A549 (cell line): Measurements from ENCODE around the gene TSKS.

Experiments used
- BHLHE40 ChIP-seq: IDR thresholded peaks from 2 replicates; pipeline ENCODE4 v1.6.1; 2012; ENCODE audit warnings: low read depth, low read length, inconsistent platforms
- NR3C1 ChIP-seq: fragments of >200 bp; sonication (Bioruptor Twin); formaldehyde crosslinking; IDR thresholded peaks from 3 replicates; pipeline ENCODE4 v1.6.1; 2017
- POLR2A ChIP-seq: IDR thresholded peaks from 2 replicates; pipeline ENCODE4 v1.6.1; 2012; ENCODE audit warnings: mild to moderate bottlenecking, low read length
- RAD21 ChIP-seq, 2 experiments: fragments of >200 bp in 1 of 2; sonication (Bioruptor Twin) in 1 of 2; formaldehyde crosslinking in 1 of 2; IDR thresholded peaks in 1 of 2; conservative IDR thresholded peaks in 1 of 2; 2 replicates in 1 of 2; 3 replicates in 1 of 2; pipeline ENCODE4 v1.6.1; 2012 to 2018; ENCODE audit warnings: inconsistent platforms in 1 of 2
- TF ChIP-seq, protein P1 (sequence below): fragments of >200 bp; sonication (Bioruptor Twin); formaldehyde crosslinking; IDR thresholded peaks from 3 replicates; pipeline ENCODE4 v1.5.1; 2016
- TF ChIP-seq, protein P2 (sequence below): fragments of 150-350 bp; IDR thresholded peaks from 2 replicates; pipeline ENCODE4 v1.6.1; 2014; ENCODE audit warnings: low read depth, mild to moderate bottlenecking, low read length
- TF ChIP-seq, protein P3 (sequence below): IDR thresholded peaks from 2 replicates; pipeline ENCODE4 v1.6.1; 2012
- TF ChIP-seq, protein P4 (sequence below): fragments of 200-600 bp; sonication (generic); IDR thresholded peaks from 2 replicates; pipeline ENCODE4 v1.6.1; 2016; ENCODE audit warnings: antibody characterized with exemption, mild to moderate bottlenecking, moderate library complexity

DNA sequence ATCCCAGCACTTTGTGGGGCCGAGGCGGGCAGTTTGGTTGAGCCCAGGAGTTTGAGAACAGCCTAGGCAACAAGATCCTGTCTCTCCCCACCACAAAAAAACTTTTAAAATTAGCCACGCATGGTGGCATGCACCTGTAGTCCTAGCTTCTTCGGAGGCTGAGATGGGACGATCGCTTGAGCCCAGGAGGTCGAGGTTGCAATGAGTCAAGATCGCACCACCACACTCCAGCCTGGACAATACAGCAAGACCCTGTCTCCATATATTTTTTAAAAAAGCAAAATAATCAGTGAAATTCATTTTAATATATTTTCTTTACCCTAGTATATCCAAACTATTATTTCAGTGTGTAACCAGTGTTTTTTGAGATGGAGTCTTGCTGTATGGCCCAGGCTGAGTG, 11.9 kb upstream of the TSKS start:
- TF ChIP-seq, protein P1, sequence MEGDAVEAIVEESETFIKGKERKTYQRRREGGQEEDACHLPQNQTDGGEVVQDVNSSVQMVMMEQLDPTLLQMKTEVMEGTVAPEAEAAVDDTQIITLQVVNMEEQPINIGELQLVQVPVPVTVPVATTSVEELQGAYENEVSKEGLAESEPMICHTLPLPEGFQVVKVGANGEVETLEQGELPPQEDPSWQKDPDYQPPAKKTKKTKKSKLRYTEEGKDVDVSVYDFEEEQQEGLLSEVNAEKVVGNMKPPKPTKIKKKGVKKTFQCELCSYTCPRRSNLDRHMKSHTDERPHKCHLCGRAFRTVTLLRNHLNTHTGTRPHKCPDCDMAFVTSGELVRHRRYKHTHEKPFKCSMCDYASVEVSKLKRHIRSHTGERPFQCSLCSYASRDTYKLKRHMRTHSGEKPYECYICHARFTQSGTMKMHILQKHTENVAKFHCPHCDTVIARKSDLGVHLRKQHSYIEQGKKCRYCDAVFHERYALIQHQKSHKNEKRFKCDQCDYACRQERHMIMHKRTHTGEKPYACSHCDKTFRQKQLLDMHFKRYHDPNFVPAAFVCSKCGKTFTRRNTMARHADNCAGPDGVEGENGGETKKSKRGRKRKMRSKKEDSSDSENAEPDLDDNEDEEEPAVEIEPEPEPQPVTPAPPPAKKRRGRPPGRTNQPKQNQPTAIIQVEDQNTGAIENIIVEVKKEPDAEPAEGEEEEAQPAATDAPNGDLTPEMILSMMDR = no peak
- TF ChIP-seq NR3C1 (no peak), POLR2A (no peak), RAD21 (conservative IDR thresholded peaks at IDR 0.05 in 1 of 2, IDR thresholded peaks at IDR 0.05 in 1 of 2) (no peak), BHLHE40 (no peak)
- TF ChIP-seq, protein P2, sequence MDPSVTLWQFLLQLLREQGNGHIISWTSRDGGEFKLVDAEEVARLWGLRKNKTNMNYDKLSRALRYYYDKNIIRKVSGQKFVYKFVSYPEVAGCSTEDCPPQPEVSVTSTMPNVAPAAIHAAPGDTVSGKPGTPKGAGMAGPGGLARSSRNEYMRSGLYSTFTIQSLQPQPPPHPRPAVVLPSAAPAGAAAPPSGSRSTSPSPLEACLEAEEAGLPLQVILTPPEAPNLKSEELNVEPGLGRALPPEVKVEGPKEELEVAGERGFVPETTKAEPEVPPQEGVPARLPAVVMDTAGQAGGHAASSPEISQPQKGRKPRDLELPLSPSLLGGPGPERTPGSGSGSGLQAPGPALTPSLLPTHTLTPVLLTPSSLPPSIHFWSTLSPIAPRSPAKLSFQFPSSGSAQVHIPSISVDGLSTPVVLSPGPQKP = no peak
- TF ChIP-seq, protein P3, sequence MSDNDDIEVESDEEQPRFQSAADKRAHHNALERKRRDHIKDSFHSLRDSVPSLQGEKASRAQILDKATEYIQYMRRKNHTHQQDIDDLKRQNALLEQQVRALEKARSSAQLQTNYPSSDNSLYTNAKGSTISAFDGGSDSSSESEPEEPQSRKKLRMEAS = no peak
- TF ChIP-seq, protein P4, sequence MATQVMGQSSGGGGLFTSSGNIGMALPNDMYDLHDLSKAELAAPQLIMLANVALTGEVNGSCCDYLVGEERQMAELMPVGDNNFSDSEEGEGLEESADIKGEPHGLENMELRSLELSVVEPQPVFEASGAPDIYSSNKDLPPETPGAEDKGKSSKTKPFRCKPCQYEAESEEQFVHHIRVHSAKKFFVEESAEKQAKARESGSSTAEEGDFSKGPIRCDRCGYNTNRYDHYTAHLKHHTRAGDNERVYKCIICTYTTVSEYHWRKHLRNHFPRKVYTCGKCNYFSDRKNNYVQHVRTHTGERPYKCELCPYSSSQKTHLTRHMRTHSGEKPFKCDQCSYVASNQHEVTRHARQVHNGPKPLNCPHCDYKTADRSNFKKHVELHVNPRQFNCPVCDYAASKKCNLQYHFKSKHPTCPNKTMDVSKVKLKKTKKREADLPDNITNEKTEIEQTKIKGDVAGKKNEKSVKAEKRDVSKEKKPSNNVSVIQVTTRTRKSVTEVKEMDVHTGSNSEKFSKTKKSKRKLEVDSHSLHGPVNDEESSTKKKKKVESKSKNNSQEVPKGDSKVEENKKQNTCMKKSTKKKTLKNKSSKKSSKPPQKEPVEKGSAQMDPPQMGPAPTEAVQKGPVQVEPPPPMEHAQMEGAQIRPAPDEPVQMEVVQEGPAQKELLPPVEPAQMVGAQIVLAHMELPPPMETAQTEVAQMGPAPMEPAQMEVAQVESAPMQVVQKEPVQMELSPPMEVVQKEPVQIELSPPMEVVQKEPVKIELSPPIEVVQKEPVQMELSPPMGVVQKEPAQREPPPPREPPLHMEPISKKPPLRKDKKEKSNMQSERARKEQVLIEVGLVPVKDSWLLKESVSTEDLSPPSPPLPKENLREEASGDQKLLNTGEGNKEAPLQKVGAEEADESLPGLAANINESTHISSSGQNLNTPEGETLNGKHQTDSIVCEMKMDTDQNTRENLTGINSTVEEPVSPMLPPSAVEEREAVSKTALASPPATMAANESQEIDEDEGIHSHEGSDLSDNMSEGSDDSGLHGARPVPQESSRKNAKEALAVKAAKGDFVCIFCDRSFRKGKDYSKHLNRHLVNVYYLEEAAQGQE = no peak
